ENCODE results near the gene PRSS57. TPM values are rescaled to one million over a fixed set of nuclear protein-coding genes. Genes with fewer than 3 reads are reported as not detected.

Gene PRSS57
- total and polyA plus RNA-seq, 2 of the 13 experiments (the other 11 are each of a cell fraction or from before 2014, with no cell fraction given): 0.12 TPM; not detected in 1

DNA sequence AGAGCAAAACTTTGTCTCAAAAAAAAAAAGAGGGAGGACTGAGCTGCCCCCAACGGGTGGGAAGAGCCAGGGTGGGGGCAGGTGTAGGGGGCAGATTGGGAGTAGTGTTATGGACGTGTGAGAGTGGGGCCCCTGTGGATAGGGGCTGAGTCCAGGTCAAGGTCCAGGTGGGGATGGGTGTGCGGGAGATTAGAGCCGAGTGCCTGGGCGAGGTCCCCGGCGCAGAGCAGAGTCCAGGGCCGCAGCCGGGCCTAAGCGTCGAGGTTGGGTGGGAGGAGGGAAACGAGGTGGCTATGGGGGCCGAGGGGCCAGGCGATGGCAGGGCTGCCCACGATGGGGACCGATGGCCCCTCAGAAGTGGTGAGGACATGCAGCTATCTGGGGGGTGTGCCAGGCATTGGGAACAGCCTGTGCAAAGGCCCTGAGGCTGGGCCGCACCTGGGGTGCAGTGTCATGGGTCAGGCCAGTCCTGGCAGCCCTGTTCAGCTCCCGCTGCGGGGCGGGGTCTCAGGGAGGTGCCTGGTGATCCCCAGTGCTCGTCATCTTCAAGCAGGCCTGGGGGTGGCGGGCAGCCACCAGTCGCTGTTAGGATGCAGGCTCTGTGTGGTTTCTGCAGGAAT is 43.4 kb upstream of the PRSS57 start (continued):
- TF ChIP-seq, protein P1, sequence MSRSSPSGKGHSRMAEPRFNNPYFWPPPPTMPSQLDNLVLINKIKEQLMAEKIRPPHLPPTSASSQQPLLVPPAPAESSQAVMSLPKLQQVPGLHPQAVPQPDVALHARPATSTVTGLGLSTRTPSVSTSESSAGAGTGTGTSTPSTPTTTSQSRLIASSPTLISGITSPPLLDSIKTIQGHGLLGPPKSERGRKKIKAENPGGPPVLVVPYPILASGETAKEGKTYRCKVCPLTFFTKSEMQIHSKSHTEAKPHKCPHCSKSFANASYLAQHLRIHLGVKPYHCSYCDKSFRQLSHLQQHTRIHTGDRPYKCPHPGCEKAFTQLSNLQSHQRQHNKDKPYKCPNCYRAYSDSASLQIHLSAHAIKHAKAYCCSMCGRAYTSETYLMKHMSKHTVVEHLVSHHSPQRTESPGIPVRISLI (CRISPR knock-in tag; IDR thresholded peaks at IDR 0.05; ENCODE audit: borderline replicate concordance): peak; percentile 95
- TF ChIP-seq ZNF747 (CRISPR knock-in tag; IDR thresholded peaks at IDR 0.05; ENCODE audit: borderline replicate concordance) (peak; percentile 87; the same call in 1 of the 2 replicates), E2F1 (CRISPR knock-in tag; IDR thresholded peaks at IDR 0.05) (no peak), GPN1 (CRISPR knock-in tag; IDR thresholded peaks at IDR 0.05; ENCODE audit: borderline replicate concordance) (no peak), ZNF205 (CRISPR knock-in tag; IDR thresholded peaks at IDR 0.05) (no peak; the same call in 1 of the 2 replicates), MAFK (conservative IDR thresholded peaks at IDR 0.05 in 1 of 2, IDR thresholded peaks at IDR 0.05 in 1 of 2; ENCODE audit: low read length in 2 of 2) (peak in 1 of 2 experiments; percentile 46; a peak in 2 of 4 replicates), ZNF446 (CRISPR knock-in tag; IDR thresholded peaks at IDR 0.05) (peak; percentile 67; the same call in 1 of the 2 replicates), SATB2 (CRISPR knock-in tag; IDR thresholded peaks at IDR 0.05) (no peak), HOXD1 (CRISPR knock-in tag; IDR thresholded peaks at IDR 0.05) (peak; percentile 82; the same call in 1 of the 2 replicates), TFDP1 (CRISPR knock-in tag; IDR thresholded peaks at IDR 0.05; ENCODE audit: borderline replicate concordance) (peak; percentile 89), DNMT3B (CRISPR knock-in tag; conservative IDR thresholded peaks at IDR 0.05) (no peak), TAF15 (IDR thresholded peaks at IDR 0.05; ENCODE audit: low read depth, low read length, poor library complexity, severe bottlenecking) (no peak), ZSCAN20 (CRISPR knock-in tag; IDR thresholded peaks at IDR 0.05; ENCODE audit: borderline replicate concordance) (peak; percentile 23; the same call in 1 of the 2 replicates), YEATS2 (CRISPR knock-in tag; IDR thresholded peaks at IDR 0.05; ENCODE audit: borderline replicate concordance) (peak; percentile 41; the same call in 1 of the 2 replicates), CHD2 (IDR thresholded peaks at IDR 0.05; ENCODE audit: low read depth, low read length) (peak; percentile 18; the same call in 1 of the 2 replicates), ZBTB42 (CRISPR knock-in tag; IDR thresholded peaks at IDR 0.05) (0 out of 2 replicates have a peak, but pooled peaks have one; percentile 80), FOSL2 (CRISPR knock-in tag; IDR thresholded peaks at IDR 0.05) (peak; percentile 58), HNRNPK (IDR thresholded peaks at IDR 0.05; ENCODE audit: low read depth, low read length, poor library complexity, severe bottlenecking) (peak; percentile 45), IRF2 (CRISPR knock-in tag; IDR thresholded peaks at IDR 0.05) (peak; percentile 72), ZNF644 (CRISPR knock-in tag; IDR thresholded peaks at IDR 0.05; ENCODE audit: low read depth) (peak; percentile 78; the same call in 1 of the 2 replicates), ZNF260 (CRISPR knock-in tag; IDR thresholded peaks at IDR 0.05; ENCODE audit: borderline replicate concordance, low read depth) (no peak), DPF2 (CRISPR knock-in tag; IDR thresholded peaks at IDR 0.05; ENCODE audit: borderline replicate concordance, low read depth) (peak; percentile 95), ZNF607 (CRISPR knock-in tag; IDR thresholded peaks at IDR 0.05; ENCODE audit: borderline replicate concordance) (no peak; the same call in 1 of the 2 replicates), NFKBIZ (CRISPR knock-in tag; IDR thresholded peaks at IDR 0.05) (0 out of 2 replicates have a peak, but pooled peaks have one; percentile 74)
- TF ChIP-seq, protein P2, sequence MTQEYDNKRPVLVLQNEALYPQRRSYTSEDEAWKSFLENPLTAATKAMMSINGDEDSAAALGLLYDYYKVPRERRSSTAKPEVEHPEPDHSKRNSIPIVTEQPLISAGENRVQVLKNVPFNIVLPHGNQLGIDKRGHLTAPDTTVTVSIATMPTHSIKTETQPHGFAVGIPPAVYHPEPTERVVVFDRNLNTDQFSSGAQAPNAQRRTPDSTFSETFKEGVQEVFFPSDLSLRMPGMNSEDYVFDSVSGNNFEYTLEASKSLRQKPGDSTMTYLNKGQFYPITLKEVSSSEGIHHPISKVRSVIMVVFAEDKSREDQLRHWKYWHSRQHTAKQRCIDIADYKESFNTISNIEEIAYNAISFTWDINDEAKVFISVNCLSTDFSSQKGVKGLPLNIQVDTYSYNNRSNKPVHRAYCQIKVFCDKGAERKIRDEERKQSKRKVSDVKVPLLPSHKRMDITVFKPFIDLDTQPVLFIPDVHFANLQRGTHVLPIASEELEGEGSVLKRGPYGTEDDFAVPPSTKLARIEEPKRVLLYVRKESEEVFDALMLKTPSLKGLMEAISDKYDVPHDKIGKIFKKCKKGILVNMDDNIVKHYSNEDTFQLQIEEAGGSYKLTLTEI (CRISPR knock-in tag; conservative IDR thresholded peaks at IDR 0.05): no peak

All from HepG2 (cell line).